Measurements from ENCODE around the gene PCNX2.

GRCh38 chr1:233268389-233269022 is 27.0 kb downstream of the PCNX2 start:
- TF ChIP-seq EP300 (IDR thresholded peaks at IDR 0.05), result no peak
- TF ChIP-seq CTCF (IDR thresholded peaks at IDR 0.05), result no peak
